ENCODE measurements around the gene SHC3. TPM values are rescaled to one million over a fixed set of nuclear protein-coding genes. Genes with fewer than 3 reads are reported as not detected.

The SHC3 gene
- total RNA-seq, 4 donors from 2014 or later = 2.3 to 4.9 (median 4.8) TPM

GRCh38 chr9:89038382-89039103, 140.1 kb downstream of the SHC3 start:
- Histone ChIP-seq H3K36me3 (no peaks in the 10 kb centered on the region), H3K27me3 (no peaks in the 10 kb centered on the region), H3K4me1 (peaks cover 0 to 12% (median 0%) of the 10 kb centered on the region in 3 donors), H3K27ac (peak overlapping the region in 2 of 4 donors; percentile 21 to 22), H3K9me3 (no peaks in the 10 kb centered on the region), H3K4me3 (no peak overlapping the region)
- no peak for TF ChIP-seq POLR2A (IDR thresholded peaks at IDR 0.05)
- no peak for TF ChIP-seq CTCF (IDR thresholded peaks at IDR 0.05)
- TF ChIP-seq POLR2AphosphoS5 (IDR thresholded peaks at IDR 0.05) = peak; percentile 42
- no peak for TF ChIP-seq EP300 (IDR thresholded peaks at IDR 0.05)
- 56 to 59% methylated on average over 3 to 5 of the region's 5 CpGs for WGBS, 2 donors (ENCODE audit: low coverage in 1 of 2)
- peak; percentile 91 for ATAC-seq

- H3K4me1 ChIP-seq = peaks cover 0 to 12% (median 0%) of the 10 kb centered on the region in 3 donors
- TF ChIP-seq POLR2A (IDR thresholded peaks at IDR 0.05) (no peak), POLR2AphosphoS5 (IDR thresholded peaks at IDR 0.05) (no peak), EP300 (IDR thresholded peaks at IDR 0.05) (no peak), CTCF (IDR thresholded peaks at IDR 0.05) (no peak)
- WGBS, 2 donors (ENCODE audit: low coverage in 1 of 2) = 100% methylated on average over 1 of the region's 9 CpGs; no CpG with 5 or more reads in 1 of the 2 donors
- H3K36me3 ChIP-seq = no peaks in the 10 kb centered on the region
- H3K4me3 ChIP-seq = no peak overlapping the region
- no peak for ATAC-seq
- H3K9me3 ChIP-seq = no peaks in the 10 kb centered on the region
- no peaks in the 10 kb centered on the region for H3K27me3 ChIP-seq
- peak overlapping the region in 1 of 4 donors; percentile 18 for H3K27ac ChIP-seq
Observed at GRCh38 chr9:89037891-89038290, 140.7 kb downstream of the SHC3 start.

- ATAC-seq = no peak
- Histone ChIP-seq H3K27ac (no peak overlapping the region), H3K36me3 (no peaks in the 10 kb centered on the region), H3K4me3 (no peak overlapping the region), H3K9me3 (no peaks in the 10 kb centered on the region), H3K27me3 (no peaks in the 10 kb centered on the region), H3K4me1 (peaks cover 0 to 12% (median 0%) of the 10 kb centered on the region in 3 donors)
- TF ChIP-seq POLR2AphosphoS5 (IDR thresholded peaks at IDR 0.05) = no peak
- no peak for TF ChIP-seq POLR2A (IDR thresholded peaks at IDR 0.05)
- TF ChIP-seq EP300 (IDR thresholded peaks at IDR 0.05) = no peak
- TF ChIP-seq CTCF (IDR thresholded peaks at IDR 0.05) = no peak
- 58 to 66% methylated on average over 4 of the region's 4 CpGs for WGBS, 2 donors (ENCODE audit: low coverage in 1 of 2)
Observed at GRCh38 chr9:89037346-89037745, 141.3 kb downstream of the SHC3 start.

- 80 to 88% methylated on average over 1 to 2 of the region's 3 CpGs for WGBS, 2 donors (ENCODE audit: low coverage in 1 of 2)
- Histone ChIP-seq H3K9me3 (no peaks in the 10 kb centered on the region), H3K27me3 (no peaks in the 10 kb centered on the region), H3K4me3 (no peak overlapping the region), H3K36me3 (no peaks in the 10 kb centered on the region), H3K27ac (no peak overlapping the region), H3K4me1 (peaks cover 0 to 12% (median 0%) of the 10 kb centered on the region in 3 donors)
- TF ChIP-seq CTCF (IDR thresholded peaks at IDR 0.05) (no peak), POLR2A (IDR thresholded peaks at IDR 0.05) (no peak), POLR2AphosphoS5 (IDR thresholded peaks at IDR 0.05) (no peak), EP300 (IDR thresholded peaks at IDR 0.05) (no peak)
- ATAC-seq = no peak
Observed at GRCh38 chr9:89036891-89037290, 141.7 kb downstream of the SHC3 start.

- Histone ChIP-seq H3K27me3 (no peaks in the 10 kb centered on the region), H3K4me3 (no peak overlapping the region), H3K4me1 (peaks cover 0 to 12% (median 0%) of the 10 kb centered on the region in 3 donors), H3K9me3 (no peaks in the 10 kb centered on the region), H3K36me3 (no peaks in the 10 kb centered on the region), H3K27ac (no peak overlapping the region)
- TF ChIP-seq POLR2AphosphoS5 (IDR thresholded peaks at IDR 0.05) (no peak), CTCF (IDR thresholded peaks at IDR 0.05) (no peak), POLR2A (IDR thresholded peaks at IDR 0.05) (no peak), EP300 (IDR thresholded peaks at IDR 0.05) (no peak)
- WGBS, 2 donors (ENCODE audit: low coverage in 1 of 2) = 51 to 100% methylated on average over 1 to 8 of the region's 8 CpGs
- ATAC-seq = no peak
Observed at GRCh38 chr9:89036383-89036782, 142.2 kb downstream of the SHC3 start.

All from gastroesophageal sphincter (tissue), 4 donors.